Measurements from ENCODE around the gene S100A2. TPM values are rescaled to one million over a fixed set of nuclear protein-coding genes. Genes with fewer than 3 reads are reported as not detected.
A peak's percentile ranks its signal among the peaks of the same experiment; 100 is the strongest.

The S100A2 gene
- 10 to 100 TPM in 4 of 6 experiments, 1 to 10 TPM in 2; 7.4 to 12.5 (median 10.4) TPM for total RNA-seq (2021; fragmentation: NEBNext Ultra II Directional; extraction: Animal tissue kit (Norgen Biotek cat#: 25700))
- long read RNA-seq, partial matches to known transcripts = 0 of 6 reads
- long read RNA-seq, other reads (novel, unspliced or antisense) = 2 of 6 reads

DNA sequence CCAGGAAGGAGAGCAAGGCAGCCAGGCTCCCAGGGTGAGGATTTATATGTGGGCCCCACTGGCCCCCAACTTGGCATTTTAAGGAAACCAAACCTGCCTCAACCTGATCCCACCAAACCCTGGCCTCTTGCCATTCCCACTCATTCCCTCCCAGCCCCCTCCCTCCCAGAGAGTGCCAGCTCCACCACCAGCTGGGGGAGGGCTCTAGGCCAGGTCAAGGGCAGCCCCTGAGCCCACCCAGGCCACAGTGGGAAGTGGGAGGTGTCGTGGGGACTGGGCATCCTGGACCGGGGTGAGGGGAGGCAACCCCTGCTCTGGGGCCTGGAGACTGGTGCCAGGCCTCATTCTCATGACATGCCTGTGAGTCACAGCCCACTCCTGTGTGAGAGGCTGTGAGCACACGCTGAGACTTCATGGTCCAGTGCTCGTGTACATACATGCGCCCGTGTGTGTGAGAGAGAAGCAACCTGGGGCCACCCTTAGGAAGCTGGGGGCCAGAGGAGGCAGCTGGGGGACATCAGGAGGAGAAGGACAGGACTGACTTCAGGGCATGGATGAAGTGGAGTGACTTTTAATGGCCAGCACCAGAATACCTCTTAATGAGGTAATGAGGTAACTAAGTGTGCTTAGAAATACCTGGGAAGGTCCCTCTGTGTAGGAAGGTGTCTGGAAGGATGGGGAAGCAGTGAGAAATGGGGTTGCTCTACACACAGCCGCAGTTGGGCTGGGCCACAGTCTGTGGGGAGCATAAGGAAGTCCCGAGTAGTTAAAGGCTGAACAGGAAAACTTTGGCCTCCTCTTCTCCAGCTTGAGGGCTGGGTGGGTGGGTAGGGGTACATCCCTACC lies at the start of gene S100A2:
Gene S100A2 (minus strand): TSS at position 316 of the 846 bp plus-strand sequence. CDS start 1,967 bp downstream, outside the sequence.
- H3K4me3 Mint-ChIP-seq = peak within 1 kb of the TSS; percentile 82
- peaks cover 67% of the 10 kb centered on the region for H3K4me1 Mint-ChIP-seq (ENCODE audit: low read depth)
- TF ChIP-seq, protein P1, sequence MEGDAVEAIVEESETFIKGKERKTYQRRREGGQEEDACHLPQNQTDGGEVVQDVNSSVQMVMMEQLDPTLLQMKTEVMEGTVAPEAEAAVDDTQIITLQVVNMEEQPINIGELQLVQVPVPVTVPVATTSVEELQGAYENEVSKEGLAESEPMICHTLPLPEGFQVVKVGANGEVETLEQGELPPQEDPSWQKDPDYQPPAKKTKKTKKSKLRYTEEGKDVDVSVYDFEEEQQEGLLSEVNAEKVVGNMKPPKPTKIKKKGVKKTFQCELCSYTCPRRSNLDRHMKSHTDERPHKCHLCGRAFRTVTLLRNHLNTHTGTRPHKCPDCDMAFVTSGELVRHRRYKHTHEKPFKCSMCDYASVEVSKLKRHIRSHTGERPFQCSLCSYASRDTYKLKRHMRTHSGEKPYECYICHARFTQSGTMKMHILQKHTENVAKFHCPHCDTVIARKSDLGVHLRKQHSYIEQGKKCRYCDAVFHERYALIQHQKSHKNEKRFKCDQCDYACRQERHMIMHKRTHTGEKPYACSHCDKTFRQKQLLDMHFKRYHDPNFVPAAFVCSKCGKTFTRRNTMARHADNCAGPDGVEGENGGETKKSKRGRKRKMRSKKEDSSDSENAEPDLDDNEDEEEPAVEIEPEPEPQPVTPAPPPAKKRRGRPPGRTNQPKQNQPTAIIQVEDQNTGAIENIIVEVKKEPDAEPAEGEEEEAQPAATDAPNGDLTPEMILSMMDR (IDR thresholded peaks at IDR 0.05) = no peak
- peak; percentile 81 for DNase-seq
- H3K36me3 Mint-ChIP-seq (ENCODE audit: low read depth) = no peaks in the 10 kb centered on the region; the same call in 1 of the 2 replicates
- H3K27me3 Mint-ChIP-seq (ENCODE audit: insufficient read depth) = peaks cover 1% of the 10 kb centered on the region
- peak within 1 kb of the TSS; percentile 100 for H3K27ac Mint-ChIP-seq
- H3K9me3 Mint-ChIP-seq = no peaks in the 10 kb centered on the region

DNA sequence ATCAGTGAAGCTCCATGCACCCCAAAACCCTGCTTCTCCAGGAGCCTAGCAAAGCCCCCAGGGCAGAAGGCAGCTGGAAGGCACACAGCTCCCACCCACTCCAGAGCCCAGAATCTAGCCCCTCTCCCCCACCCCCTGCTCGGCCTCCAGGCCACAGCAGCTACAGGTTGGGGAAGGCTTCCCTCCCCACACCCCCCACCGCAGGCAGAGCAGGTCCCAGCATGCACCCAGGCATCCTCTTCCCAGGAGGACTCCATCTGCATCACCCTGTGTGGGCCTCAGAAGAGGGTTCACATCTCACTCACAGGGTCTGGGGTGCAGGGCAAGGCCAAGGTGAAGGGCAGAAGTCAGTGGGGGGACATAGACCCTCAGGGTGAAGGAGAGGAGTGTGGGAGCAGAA lies 49.8 kb upstream of the S100A2 start:
- no peak overlapping the region for H3K4me3 Mint-ChIP-seq
- no peaks in the 10 kb centered on the region for H3K9me3 Mint-ChIP-seq

DNA sequence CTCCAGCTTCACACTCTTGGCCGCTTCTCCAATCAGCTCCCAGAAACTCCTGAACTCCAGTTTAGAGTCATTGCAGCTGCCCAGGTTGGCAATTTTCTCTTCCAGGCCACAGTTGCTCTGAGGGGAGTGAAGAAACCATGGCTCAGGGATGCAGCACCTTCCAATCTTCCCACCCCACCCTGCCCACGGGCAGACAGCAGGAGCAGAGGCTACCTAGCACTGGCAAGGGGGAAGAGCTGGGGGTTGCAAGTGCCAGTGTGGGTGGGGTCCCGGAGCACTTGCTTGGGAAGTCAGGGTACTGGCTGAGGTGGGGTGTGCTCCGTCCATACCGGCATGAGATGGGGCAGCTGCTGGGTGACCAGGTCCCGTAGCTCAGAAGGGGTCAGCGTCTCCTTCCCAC lies 49.3 kb upstream of the S100A2 start:
- peaks cover 23% of the 10 kb centered on the region for H3K36me3 Mint-ChIP-seq (ENCODE audit: low read depth)
- H3K4me1 Mint-ChIP-seq (ENCODE audit: low read depth) = peaks cover 63% of the 10 kb centered on the region
- H3K4me3 Mint-ChIP-seq = no peak overlapping the region
- DNase-seq = no peak
- H3K27me3 Mint-ChIP-seq (ENCODE audit: insufficient read depth) = peaks cover 3% of the 10 kb centered on the region
- no peaks in the 10 kb centered on the region for H3K9me3 Mint-ChIP-seq
- TF ChIP-seq, protein P1 (IDR thresholded peaks at IDR 0.05) = no peak
- peak overlapping the region; percentile 42; the same call in 1 of the 2 replicates for H3K27ac Mint-ChIP-seq

More for the DNA sequence above, 49.8 kb upstream of the S100A2 start:
- Mint-ChIP-seq H3K36me3 (ENCODE audit: low read depth) (peaks cover 18% of the 10 kb centered on the region), H3K27me3 (ENCODE audit: insufficient read depth) (peaks cover 3% of the 10 kb centered on the region; the same call in 1 of the 2 replicates), H3K4me1 (ENCODE audit: low read depth) (peaks cover 58% of the 10 kb centered on the region), H3K27ac (no peak overlapping the region)
- TF ChIP-seq, protein P1 (IDR thresholded peaks at IDR 0.05) = no peak
- no peak for DNase-seq

DNA sequence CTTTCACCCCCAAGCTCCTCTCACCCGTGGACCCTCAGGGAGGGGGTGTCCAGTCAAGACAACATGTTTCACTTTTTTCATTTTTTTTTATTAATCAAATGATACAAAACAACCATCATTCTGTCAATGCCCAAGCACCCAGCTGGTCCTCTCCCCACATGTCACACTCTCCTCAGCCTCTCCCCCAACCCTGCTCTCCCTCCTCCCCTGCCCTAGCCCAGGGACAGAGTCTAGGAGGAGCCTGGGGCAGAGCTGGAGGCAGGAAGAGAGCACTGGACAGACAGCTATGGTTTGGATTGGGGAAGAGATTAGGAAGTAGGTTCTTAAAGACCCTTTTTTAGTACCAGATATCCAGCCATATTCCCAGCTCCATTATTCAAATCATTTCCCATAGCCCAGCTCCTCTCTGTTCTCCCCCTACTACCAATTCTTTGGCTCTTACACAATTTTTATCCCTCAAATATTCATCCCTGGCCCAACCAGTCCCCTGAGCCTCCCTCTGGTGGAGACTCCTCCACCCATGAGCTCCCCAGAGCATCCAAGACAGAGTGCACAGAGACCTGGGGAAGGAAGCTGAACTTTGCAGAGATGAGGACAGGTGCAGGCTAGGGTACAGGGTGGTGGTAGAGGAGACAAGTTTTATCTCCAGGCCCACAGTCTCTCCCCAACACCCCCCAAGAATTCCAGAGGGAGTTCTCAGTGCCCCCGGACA lies 48.7 kb upstream of the S100A2 start:
- peak overlapping the region; percentile 42 for H3K27ac Mint-ChIP-seq
- H3K27me3 Mint-ChIP-seq (ENCODE audit: insufficient read depth) = peaks cover 2% of the 10 kb centered on the region
- no peak for DNase-seq
- H3K4me1 Mint-ChIP-seq (ENCODE audit: low read depth) = peaks cover 69% of the 10 kb centered on the region
- no peaks in the 10 kb centered on the region for H3K9me3 Mint-ChIP-seq
- H3K36me3 Mint-ChIP-seq (ENCODE audit: low read depth) = peaks cover 23% of the 10 kb centered on the region
- no peak overlapping the region for H3K4me3 Mint-ChIP-seq
- TF ChIP-seq, protein P1 (IDR thresholded peaks at IDR 0.05) = peak; percentile 41; the same call in 1 of the 2 replicates

DNA sequence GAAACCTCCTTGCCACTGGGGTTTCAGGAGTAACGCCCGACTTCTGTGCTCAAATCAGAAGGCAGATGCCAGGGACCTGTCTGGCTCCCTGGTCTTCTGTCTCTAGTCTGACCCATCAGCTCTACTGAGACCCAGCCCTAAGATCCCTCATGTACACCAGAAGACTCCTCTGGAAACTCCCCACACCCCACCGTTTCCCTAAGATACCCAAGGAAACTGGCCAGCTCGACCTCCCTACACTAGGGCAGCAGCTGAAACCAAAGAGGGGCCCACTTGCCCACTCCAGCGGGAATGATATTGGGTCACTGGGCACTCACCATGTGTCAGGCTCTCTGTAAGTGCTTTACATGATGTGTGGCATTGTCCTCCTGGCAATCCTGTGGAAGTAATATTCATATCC lies 47.8 kb upstream of the S100A2 start:
- Mint-ChIP-seq H3K9me3 (no peaks in the 10 kb centered on the region), H3K27me3 (ENCODE audit: insufficient read depth) (peaks cover 4% of the 10 kb centered on the region), H3K4me1 (ENCODE audit: low read depth) (peaks cover 75% of the 10 kb centered on the region), H3K36me3 (ENCODE audit: low read depth) (peaks cover 23% of the 10 kb centered on the region), H3K4me3 (peak overlapping the region; percentile 96), H3K27ac (peak overlapping the region; percentile 96)
- TF ChIP-seq, protein P1 (IDR thresholded peaks at IDR 0.05) = no peak
- DNase-seq = no peak

Measured in HFFc6 (cell line).